ENCODE results near the gene CFAP54.

CFAP54 gene

GRCh38 chr12:96623155-96623554 lies 133.8 kb downstream of the CFAP54 start:
- no peak overlapping the region for H3K4me3 ChIP-seq
- DNase-seq (ENCODE audit: low spot score) = no peak
- TF ChIP-seq CTCF (IDR thresholded peaks at IDR 0.05) = no peak
- no peak overlapping the region for H3K27ac ChIP-seq

GRCh38 chr12:96623656-96624217 lies 134.4 kb downstream of the CFAP54 start:
- no peak for DNase-seq (ENCODE audit: low spot score)
- Histone ChIP-seq H3K4me3 (no peak overlapping the region), H3K27ac (no peak overlapping the region)
- TF ChIP-seq CTCF (IDR thresholded peaks at IDR 0.05) = no peak

GRCh38 chr12:96635844-96636243 lies 146.5 kb downstream of the CFAP54 start:
- no peak overlapping the region for H3K4me3 ChIP-seq
- DNase-seq (ENCODE audit: low spot score) = no peak
- no peak overlapping the region for H3K27ac ChIP-seq
- no peak for TF ChIP-seq CTCF (IDR thresholded peaks at IDR 0.05)

GRCh38 chr12:96636895-96637294 lies 147.5 kb downstream of the CFAP54 start:
- Histone ChIP-seq H3K4me3 (no peak overlapping the region), H3K27ac (no peak overlapping the region)
- no peak for DNase-seq (ENCODE audit: low spot score)
- no peak for TF ChIP-seq CTCF (IDR thresholded peaks at IDR 0.05)

- H3K4me3 ChIP-seq = no peak overlapping the region
- no peak overlapping the region for H3K27ac ChIP-seq
- DNase-seq (ENCODE audit: low spot score) = no peak
- no peak for TF ChIP-seq CTCF (IDR thresholded peaks at IDR 0.05)
Measured at GRCh38 chr12:96648923-96649322, 159.5 kb downstream of the CFAP54 start.

- Histone ChIP-seq H3K4me3 (no peak overlapping the region), H3K27ac (no peak overlapping the region)
- no peak for TF ChIP-seq CTCF (IDR thresholded peaks at IDR 0.05)
- DNase-seq (ENCODE audit: low spot score) = no peak
Measured at GRCh38 chr12:96652870-96653269, 163.5 kb downstream of the CFAP54 start.

- H3K4me3 ChIP-seq = no peak overlapping the region
- TF ChIP-seq CTCF (IDR thresholded peaks at IDR 0.05) = no peak
- H3K27ac ChIP-seq = no peak overlapping the region
- no peak for DNase-seq (ENCODE audit: low spot score)
Measured at GRCh38 chr12:96658075-96658474, 168.7 kb downstream of the CFAP54 start.
